ENCODE data around the gene OR10A6. TPM values are rescaled to one million over a fixed set of nuclear protein-coding genes. Genes with fewer than 3 reads are reported as not detected.

OR10A6 gene
- total and polyA plus RNA-seq, 3 donors from 2014 or later = not detected

GRCh38 chr11:7892059-7892699 lies 38.9 kb downstream of the OR10A6 start:
- Histone ChIP-seq H3K4me3 (no peak overlapping the region), H3K27ac (peak overlapping the region in 1 of 2 donors; percentile 15), H3K4me1 (peaks cover 41% of the 10 kb centered on the region), H3K9me3 (no peaks in the 10 kb centered on the region), H3K27me3 (no peaks in the 10 kb centered on the region), H3K36me3 (ENCODE audit: low read depth, missing control alignments) (no peaks in the 10 kb centered on the region)
- intact Hi-C loops (cut with DNase I; ENCODE audit: low total_unique reads) = no loop called here
- 48 to 58% methylated on average over 6 of the region's 6 CpGs for WGBS, 2 donors
- DNase-seq = no peak
- TF ChIP-seq POLR2A (IDR thresholded peaks at IDR 0.05) = no peak
- no peak for TF ChIP-seq CTCF (IDR thresholded peaks at IDR 0.05)

- H3K4me1 ChIP-seq = peaks cover 28% of the 10 kb centered on the region
- TF ChIP-seq CTCF (IDR thresholded peaks at IDR 0.05) = no peak
- no peaks in the 10 kb centered on the region for H3K27me3 ChIP-seq
- no peak overlapping the region for H3K4me3 ChIP-seq
- no peaks in the 10 kb centered on the region for H3K36me3 ChIP-seq (ENCODE audit: low read depth, missing control alignments)
- H3K27ac ChIP-seq = no peak overlapping the region
- intact Hi-C loops (cut with DNase I; ENCODE audit: low total_unique reads) = no loop called here
- DNase-seq = no peak
- 31 to 46% methylated on average over 6 of the region's 6 CpGs for WGBS, 2 donors
- no peaks in the 10 kb centered on the region for H3K9me3 ChIP-seq
Measured at GRCh38 chr11:7890417-7891172, 40.5 kb downstream of the OR10A6 start.

- peaks cover 24% of the 10 kb centered on the region for H3K4me1 ChIP-seq
- no peak for DNase-seq
- intact Hi-C loops (cut with DNase I; ENCODE audit: low total_unique reads) = no loop called here
- WGBS, 2 donors = 42 to 69% methylated on average over 5 of the region's 5 CpGs
- TF ChIP-seq CTCF (IDR thresholded peaks at IDR 0.05) = no peak
- TF ChIP-seq POLR2A (IDR thresholded peaks at IDR 0.05) = no peak
- no peak overlapping the region for H3K4me3 ChIP-seq
- H3K27me3 ChIP-seq = no peaks in the 10 kb centered on the region
- no peaks in the 10 kb centered on the region for H3K36me3 ChIP-seq (ENCODE audit: low read depth, missing control alignments)
- no peak overlapping the region for H3K27ac ChIP-seq
- no peaks in the 10 kb centered on the region for H3K9me3 ChIP-seq
Measured at GRCh38 chr11:7889985-7890384, 41.1 kb downstream of the OR10A6 start.

- intact Hi-C loops (cut with DNase I; ENCODE audit: low total_unique reads) = no loop called here
- TF ChIP-seq POLR2A (IDR thresholded peaks at IDR 0.05) (no peak), CTCF (IDR thresholded peaks at IDR 0.05) (no peak)
- H3K4me3 ChIP-seq = no peak overlapping the region
- 65 to 73% methylated on average over 3 of the region's 3 CpGs for WGBS, 2 donors
- no peak overlapping the region for H3K27ac ChIP-seq
- no peaks in the 10 kb centered on the region for H3K9me3 ChIP-seq
- H3K36me3 ChIP-seq (ENCODE audit: low read depth, missing control alignments) = no peaks in the 10 kb centered on the region
- H3K4me1 ChIP-seq = no peaks in the 10 kb centered on the region
- no peaks in the 10 kb centered on the region for H3K27me3 ChIP-seq
- DNase-seq = no peak
Measured at GRCh38 chr11:7882860-7883259, 48.2 kb downstream of the OR10A6 start.

Small RNAs within 50 kb of the gene (small RNA-seq; reads per million reads assigned to genes)
- gene COX6CP5 = 0 reads per million in 2 donors
- 0 reads per million in 2 donors for gene RNU6-943P

Other genes starting within 250 kb of the OR10A6 start
- under 1 TPM; 0.39 to 0.68 TPM for gene OVCH2, start 224.8 kb downstream of the OR10A6 start, total RNA-seq
- gene OVCH2, start 224.8 kb downstream of the OR10A6 start, polyA plus RNA-seq (ENCODE audit: insufficient read depth, low read depth, low replicate concordance) = 0.80 TPM
- under 1 TPM in 1 of 2 donors, not detected in 1; 0.62 TPM for gene OR5P2, start 134.3 kb downstream of the OR10A6 start, total RNA-seq
- gene OR5P2, start 134.3 kb downstream of the OR10A6 start, polyA plus RNA-seq (ENCODE audit: insufficient read depth, low read depth, low replicate concordance) = not detected
- gene OR5P3, start 100.4 kb downstream of the OR10A6 start, total RNA-seq = 1 to 10 TPM; 1.0 to 1.2 TPM
- not detected for gene OR5P3, start 100.4 kb downstream of the OR10A6 start, polyA plus RNA-seq (ENCODE audit: insufficient read depth, low read depth, low replicate concordance)
- under 1 TPM in 1 of 2 donors, not detected in 1; 0.25 TPM for gene OR10A3, start 10.4 kb upstream of the OR10A6 start, total RNA-seq
- not detected for gene OR10A3, start 10.4 kb upstream of the OR10A6 start, polyA plus RNA-seq (ENCODE audit: insufficient read depth, low read depth, low replicate concordance)
- gene NLRP10, start 34.2 kb upstream of the OR10A6 start, total RNA-seq = not detected
- 0.13 TPM for gene NLRP10, start 34.2 kb upstream of the OR10A6 start, polyA plus RNA-seq (ENCODE audit: insufficient read depth, low read depth, low replicate concordance)
- gene EIF3F, start 56.1 kb upstream of the OR10A6 start, total RNA-seq = 100 to 1,000 TPM; 287 to 387 TPM
- 268 TPM for gene EIF3F, start 56.1 kb upstream of the OR10A6 start, polyA plus RNA-seq (ENCODE audit: insufficient read depth, low read depth, low replicate concordance)
- gene TUB, start 149.9 kb upstream of the OR10A6 start, total RNA-seq = 10 to 100 TPM; 15.6 to 16.5 TPM
- gene TUB, start 149.9 kb upstream of the OR10A6 start, polyA plus RNA-seq (ENCODE audit: insufficient read depth, low read depth, low replicate concordance) = 8.9 TPM
- gene RIC3, start 237.8 kb upstream of the OR10A6 start, total RNA-seq = 10 to 100 TPM; 42.3 to 48.6 TPM
- 18.7 TPM for gene RIC3, start 237.8 kb upstream of the OR10A6 start, polyA plus RNA-seq (ENCODE audit: insufficient read depth, low read depth, low replicate concordance)

Data from testis (tissue), 3 donors.